ENCODE data around the gene KRTAP1-4. TPM values are rescaled to one million over a fixed set of nuclear protein-coding genes. Genes with fewer than 3 reads are reported as not detected.

KRTAP1-4 gene
- total RNA-seq, 1 donor from 2014 or later, result not detected

GRCh38 chr17:40981115-40981514, 48.9 kb downstream of the KRTAP1-4 start:
- H3K4me1 Mint-ChIP-seq (ENCODE audit: unreplicated experiment), result peaks cover 5% of the 10 kb centered on the region
- H3K27ac Mint-ChIP-seq (ENCODE audit: unreplicated experiment), result no peak overlapping the region
- no peak overlapping the region for H3K4me3 Mint-ChIP-seq (ENCODE audit: unreplicated experiment)
- no peaks in the 10 kb centered on the region for H3K9me3 Mint-ChIP-seq (ENCODE audit: unreplicated experiment)
- H3K36me3 Mint-ChIP-seq (ENCODE audit: unreplicated experiment), result no peaks in the 10 kb centered on the region
- H3K27me3 Mint-ChIP-seq (ENCODE audit: unreplicated experiment), result no peaks in the 10 kb centered on the region
- TF ChIP-seq CTCF (IDR thresholded peaks at IDR 0.05), result no peak
- DNase-seq (ENCODE audit: extremely low spot score, unreplicated experiment), result no peak

GRCh38 chr17:40980596-40980995, 49.4 kb downstream of the KRTAP1-4 start:
- Mint-ChIP-seq H3K27ac (ENCODE audit: unreplicated experiment) (no peak overlapping the region), H3K4me3 (ENCODE audit: unreplicated experiment) (no peak overlapping the region), H3K4me1 (ENCODE audit: unreplicated experiment) (peaks cover 5% of the 10 kb centered on the region), H3K36me3 (ENCODE audit: unreplicated experiment) (no peaks in the 10 kb centered on the region), H3K9me3 (ENCODE audit: unreplicated experiment) (no peaks in the 10 kb centered on the region), H3K27me3 (ENCODE audit: unreplicated experiment) (no peaks in the 10 kb centered on the region)
- no peak for DNase-seq (ENCODE audit: extremely low spot score, unreplicated experiment)
- no peak for TF ChIP-seq CTCF (IDR thresholded peaks at IDR 0.05)

- Mint-ChIP-seq H3K9me3 (ENCODE audit: unreplicated experiment) (no peaks in the 10 kb centered on the region), H3K27ac (ENCODE audit: unreplicated experiment) (no peak overlapping the region), H3K4me1 (ENCODE audit: unreplicated experiment) (peaks cover 5% of the 10 kb centered on the region), H3K4me3 (ENCODE audit: unreplicated experiment) (no peak overlapping the region), H3K36me3 (ENCODE audit: unreplicated experiment) (no peaks in the 10 kb centered on the region), H3K27me3 (ENCODE audit: unreplicated experiment) (no peaks in the 10 kb centered on the region)
- no peak for DNase-seq (ENCODE audit: extremely low spot score, unreplicated experiment)
- no peak for TF ChIP-seq CTCF (IDR thresholded peaks at IDR 0.05)
These were observed 49.9 kb downstream of the KRTAP1-4 start for GRCh38 chr17:40980117-40980516.

Other genes starting within 250 kb of the KRTAP1-4 start
- not detected in 2 replicates for gene KRT27, start 247.6 kb downstream of the KRTAP1-4 start, total RNA-seq
- gene KRT28, start 230.2 kb downstream of the KRTAP1-4 start, total RNA-seq, result not detected in 2 replicates
- gene KRT10, start 207.6 kb downstream of the KRTAP1-4 start, total RNA-seq, result 46.5 and 49.0 TPM in 2 replicates
- not detected in 2 replicates for gene KRT12, start 163.0 kb downstream of the KRTAP1-4 start, total RNA-seq
- not detected in 2 replicates for gene KRT20, start 145.0 kb downstream of the KRTAP1-4 start, total RNA-seq
- gene KRT23, start 92.5 kb downstream of the KRTAP1-4 start, total RNA-seq, result not detected in 2 replicates
- not detected in 2 replicates for gene KRT39, start 63.2 kb downstream of the KRTAP1-4 start, total RNA-seq
- gene KRT40, start 45.9 kb downstream of the KRTAP1-4 start, total RNA-seq, result not detected in 2 replicates
- gene KRTAP3-3, start 36.0 kb downstream of the KRTAP1-4 start, total RNA-seq, result not detected in 2 replicates
- gene KRTAP3-2, start 30.3 kb downstream of the KRTAP1-4 start, total RNA-seq, result not detected in 2 replicates
- not detected in 2 replicates for gene KRTAP3-1, start 21.1 kb downstream of the KRTAP1-4 start, total RNA-seq
- not detected in 2 replicates for gene KRTAP1-5, start 3.0 kb downstream of the KRTAP1-4 start, total RNA-seq
- not detected in 2 replicates for gene KRTAP1-3, start 4.7 kb upstream of the KRTAP1-4 start, total RNA-seq
- not detected in 2 replicates for gene KRTAP1-1, start 11.3 kb upstream of the KRTAP1-4 start, total RNA-seq
- not detected in 2 replicates for gene KRTAP2-1, start 17.1 kb upstream of the KRTAP1-4 start, total RNA-seq
- not detected in 2 replicates for gene KRTAP2-2, start 25.0 kb upstream of the KRTAP1-4 start, total RNA-seq
- not detected in 2 replicates for gene KRTAP2-3, start 29.9 kb upstream of the KRTAP1-4 start, total RNA-seq
- gene KRTAP2-4, start 35.7 kb upstream of the KRTAP1-4 start, total RNA-seq, result not detected in 2 replicates
- not detected in 2 replicates for gene KRTAP4-7, start 54.0 kb upstream of the KRTAP1-4 start, total RNA-seq
- gene KRTAP4-8, start 67.9 kb upstream of the KRTAP1-4 start, total RNA-seq, result not detected in 2 replicates
- not detected in 2 replicates for gene KRTAP4-16, start 72.0 kb upstream of the KRTAP1-4 start, total RNA-seq
- gene KRTAP4-9, start 75.2 kb upstream of the KRTAP1-4 start, total RNA-seq, result not detected in 2 replicates
- not detected in 2 replicates for gene KRTAP4-11, start 88.2 kb upstream of the KRTAP1-4 start, total RNA-seq
- gene KRTAP4-12, start 94.0 kb upstream of the KRTAP1-4 start, total RNA-seq, result not detected in 2 replicates
- gene KRTAP4-6, start 110.3 kb upstream of the KRTAP1-4 start, total RNA-seq, result not detected in 2 replicates
- gene KRTAP4-5, start 119.6 kb upstream of the KRTAP1-4 start, total RNA-seq, result not detected in 2 replicates
- not detected in 2 replicates for gene KRTAP4-4, start 130.6 kb upstream of the KRTAP1-4 start, total RNA-seq
- gene KRTAP4-3, start 138.0 kb upstream of the KRTAP1-4 start, total RNA-seq, result not detected in 2 replicates
- gene KRTAP4-2, start 148.0 kb upstream of the KRTAP1-4 start, total RNA-seq, result not detected in 2 replicates
- gene KRTAP4-1, start 154.7 kb upstream of the KRTAP1-4 start, total RNA-seq, result not detected in 2 replicates
- not detected in 2 replicates for gene KRTAP9-1, start 159.7 kb upstream of the KRTAP1-4 start, total RNA-seq
- gene KRTAP9-2, start 196.5 kb upstream of the KRTAP1-4 start, total RNA-seq, result not detected in 2 replicates
- gene KRTAP9-3, start 202.3 kb upstream of the KRTAP1-4 start, total RNA-seq, result not detected in 2 replicates
- gene KRTAP9-8, start 207.8 kb upstream of the KRTAP1-4 start, total RNA-seq, result not detected in 2 replicates
- not detected in 2 replicates for gene KRTAP9-4, start 219.5 kb upstream of the KRTAP1-4 start, total RNA-seq
- not detected in 2 replicates for gene KRTAP9-9, start 225.2 kb upstream of the KRTAP1-4 start, total RNA-seq
- gene KRTAP9-6, start 235.2 kb upstream of the KRTAP1-4 start, total RNA-seq, result not detected in 2 replicates
- not detected in 2 replicates for gene KRTAP9-7, start 245.5 kb upstream of the KRTAP1-4 start, total RNA-seq

Measured in osteocyte (in vitro differentiated cells).